Esophagus muscularis mucosa (tissue), 4 donors: ENCODE data around the gene NUP188. TPM values are rescaled to one million over a fixed set of nuclear protein-coding genes. Genes with fewer than 3 reads are reported as not detected.
"Not testable (repeated sequence)": the region's sequence is repeated elsewhere in the genome, so short reads cannot be mapped to it uniquely, and the experiment has no call there.

Experiments
- DNase-seq: peaks from one replicate; pipeline ENCODE4 v3.0.0-alpha.2; 2017; ENCODE audit errors: extremely low spot score
- H3K27ac ChIP-seq, 4 donors: fragments of 200-600 bp; sonication (generic); replicated peaks in 1 of 4; 1 replicate in 3 of 4; 2 replicates in 1 of 4; pipeline ENCODE4 v1.5.1; 2016 to 2019; ENCODE audit warnings: mild to moderate bottlenecking in 1 of 4
- H3K27me3 ChIP-seq, 4 donors: fragments of 200-600 bp; sonication (generic); one replicate each; pipeline versions ENCODE4 v1.5.1 to v1.6.0; 2016 to 2019
- H3K36me3 ChIP-seq, 4 donors: fragments of 200-600 bp; sonication (generic); one replicate each; pipeline ENCODE4 v1.5.1; 2016 to 2019
- H3K4me1 ChIP-seq, 4 donors: fragments of 200-600 bp; sonication (generic); one replicate each; pipeline ENCODE4 v1.5.1; 2016 to 2019
- H3K4me3 ChIP-seq, 4 donors: fragments of 200-600 bp; sonication (generic); 1 replicate in 2 of 4; 2 replicates in 2 of 4; pipeline ENCODE4 v1.5.1; 2016 to 2019; ENCODE audit warnings: mild to moderate bottlenecking in 4 of 4, moderate library complexity in 1 of 4
- H3K9me3 ChIP-seq, 4 donors: fragments of 200-600 bp; sonication (generic); 1 replicate in 3 of 4; 2 replicates in 1 of 4; pipeline ENCODE4 v1.5.1; 2016 to 2019
- EP300 ChIP-seq: sonication (generic); formaldehyde crosslinking; IDR thresholded peaks from one replicate; pipeline ENCODE4 v1.6.1; 2017; ENCODE audit warnings: antibody characterized with exemption
- POLR2A ChIP-seq: fragments of 450-650 bp; IDR thresholded peaks from one replicate; pipeline ENCODE4 v1.6.1; 2017; ENCODE audit warnings: antibody characterized with exemption, moderate library complexity, mild to moderate bottlenecking, low read depth
- POLR2AphosphoS5 ChIP-seq, 2 donors: sonication (generic); formaldehyde crosslinking; IDR thresholded peaks; one replicate each; pipeline ENCODE4 v1.6.1; 2017; ENCODE audit warnings: antibody characterized with exemption in 2 of 2
- WGBS: methylation state at CpG from one replicate; pipeline ENCODE4 v1.1.5; 2018; 5-methylcytosine and 5-hydroxymethylcytosine counted together
- intact Hi-C: fragments of 100-400 bp; cut with DNase I; formaldehyde crosslinking; loops from one replicate; pipeline ENCODE4 v1.15.1; 2023
- total RNA-seq, 4 donors: library from RNA; depleted of rRNA; stranded (reverse); fragments of >200 nt; gene quantifications; one replicate each; pipeline versions ENCODE4 v1.1.0 to v1.2.1, GENCODE V29; 2016
- TF ChIP-seq, protein P1 (sequence below), 3 experiments: fragments of 200-600 bp in 2 of 3; fragments of 450-650 bp in 1 of 3; sonication (generic) in 2 of 3; IDR thresholded peaks; one replicate each; pipeline ENCODE4 v1.5.1; 2017 to 2019; ENCODE audit warnings: antibody characterized with exemption in 3 of 3, mild to moderate bottlenecking in 2 of 3, moderate library complexity in 1 of 3

The NUP188 gene
- total RNA-seq, 4 donors from 2014 or later, result 22.9 to 34.0 (median 29.4) TPM

DNA sequence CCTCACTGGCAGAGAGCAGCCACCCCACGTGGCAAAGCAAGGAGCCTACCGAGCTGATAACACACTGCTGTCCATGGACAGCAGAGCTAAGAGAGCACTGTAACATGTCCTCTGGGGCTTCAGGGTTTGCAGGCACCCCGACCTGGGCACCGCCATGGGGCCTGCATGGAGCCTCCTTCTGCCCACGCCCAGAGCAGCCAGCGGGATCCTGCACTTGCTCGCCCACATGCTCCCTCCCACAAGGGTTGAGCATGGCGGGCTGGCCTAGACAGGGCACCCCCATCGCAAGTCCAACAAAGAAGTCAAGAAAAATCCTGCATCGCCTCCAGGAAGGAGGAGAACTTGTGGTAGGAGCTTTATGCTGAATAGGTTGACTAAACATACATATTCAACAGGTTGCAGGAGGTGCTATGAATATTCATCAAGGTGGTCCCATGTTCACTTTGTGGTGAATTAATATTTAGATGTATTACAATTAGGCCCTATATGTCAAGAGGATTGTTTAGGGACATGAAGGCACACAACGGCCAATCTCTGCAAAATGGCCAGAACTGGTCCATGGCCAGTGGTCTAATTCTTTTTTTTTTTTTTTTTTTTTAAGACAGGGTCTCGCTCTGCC lies 85.2 kb downstream of the NUP188 start:
- 87% methylated on average over 9 of the region's 12 CpGs for WGBS
- Histone ChIP-seq H3K4me1 (peaks cover 16 to 29% (median 20%) of the 10 kb centered on the region in 4 donors), H3K9me3 (no peaks in the 10 kb centered on the region), H3K27ac (no peak overlapping the region), H3K4me3 (no peak overlapping the region), H3K27me3 (no peaks in the 10 kb centered on the region), H3K36me3 (no peaks in the 10 kb centered on the region)
- TF ChIP-seq POLR2A (no peak), POLR2AphosphoS5 (IDR thresholded peaks at IDR 0.05) (no peak), EP300 (no peak)
- TF ChIP-seq, protein P1, sequence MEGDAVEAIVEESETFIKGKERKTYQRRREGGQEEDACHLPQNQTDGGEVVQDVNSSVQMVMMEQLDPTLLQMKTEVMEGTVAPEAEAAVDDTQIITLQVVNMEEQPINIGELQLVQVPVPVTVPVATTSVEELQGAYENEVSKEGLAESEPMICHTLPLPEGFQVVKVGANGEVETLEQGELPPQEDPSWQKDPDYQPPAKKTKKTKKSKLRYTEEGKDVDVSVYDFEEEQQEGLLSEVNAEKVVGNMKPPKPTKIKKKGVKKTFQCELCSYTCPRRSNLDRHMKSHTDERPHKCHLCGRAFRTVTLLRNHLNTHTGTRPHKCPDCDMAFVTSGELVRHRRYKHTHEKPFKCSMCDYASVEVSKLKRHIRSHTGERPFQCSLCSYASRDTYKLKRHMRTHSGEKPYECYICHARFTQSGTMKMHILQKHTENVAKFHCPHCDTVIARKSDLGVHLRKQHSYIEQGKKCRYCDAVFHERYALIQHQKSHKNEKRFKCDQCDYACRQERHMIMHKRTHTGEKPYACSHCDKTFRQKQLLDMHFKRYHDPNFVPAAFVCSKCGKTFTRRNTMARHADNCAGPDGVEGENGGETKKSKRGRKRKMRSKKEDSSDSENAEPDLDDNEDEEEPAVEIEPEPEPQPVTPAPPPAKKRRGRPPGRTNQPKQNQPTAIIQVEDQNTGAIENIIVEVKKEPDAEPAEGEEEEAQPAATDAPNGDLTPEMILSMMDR (IDR thresholded peaks at IDR 0.05), result no peak
- no peak for DNase-seq
- intact Hi-C loops, result no loop called here

GRCh38 chr9:129033216-129033615 lies 85.7 kb downstream of the NUP188 start:
- H3K4me1 ChIP-seq, result peaks cover 21 to 33% (median 24%) of the 10 kb centered on the region in 4 donors
- no peak for DNase-seq
- intact Hi-C loops, result no loop called here
- H3K27ac ChIP-seq, result no peak overlapping the region
- no peak overlapping the region for H3K4me3 ChIP-seq
- WGBS, result 94% methylated on average over 8 of the region's 8 CpGs
- no peak for TF ChIP-seq EP300
- TF ChIP-seq POLR2A, result no peak
- TF ChIP-seq POLR2AphosphoS5 (IDR thresholded peaks at IDR 0.05), result no peak
- TF ChIP-seq, protein P1 (IDR thresholded peaks at IDR 0.05), result no peak
- H3K27me3 ChIP-seq, result no peaks in the 10 kb centered on the region
- H3K36me3 ChIP-seq, result no peaks in the 10 kb centered on the region
- H3K9me3 ChIP-seq, result no peaks in the 10 kb centered on the region

- intact Hi-C loops, result loop anchor here (5.0 kb wide), 1 partner anchor 41 kb away; no protein-coding TSS in a partner anchor
- peak overlapping the region; percentile 82 to 91 (median 88) for H3K27ac ChIP-seq
- not testable (repeated sequence) for H3K27me3 ChIP-seq, DNase-seq, H3K36me3 ChIP-seq, H3K9me3 ChIP-seq
- H3K4me3 ChIP-seq, result peak overlapping the region; percentile 79 to 99 (median 88)
- peaks cover 22 to 48% (median 33%) of the 10 kb centered on the region in 4 donors for H3K4me1 ChIP-seq
- 45% methylated on average over 13 of the region's 13 CpGs for WGBS
These were observed 88.3 kb downstream of the NUP188 start for GRCh38 chr9:129035838-129036237.

DNA sequence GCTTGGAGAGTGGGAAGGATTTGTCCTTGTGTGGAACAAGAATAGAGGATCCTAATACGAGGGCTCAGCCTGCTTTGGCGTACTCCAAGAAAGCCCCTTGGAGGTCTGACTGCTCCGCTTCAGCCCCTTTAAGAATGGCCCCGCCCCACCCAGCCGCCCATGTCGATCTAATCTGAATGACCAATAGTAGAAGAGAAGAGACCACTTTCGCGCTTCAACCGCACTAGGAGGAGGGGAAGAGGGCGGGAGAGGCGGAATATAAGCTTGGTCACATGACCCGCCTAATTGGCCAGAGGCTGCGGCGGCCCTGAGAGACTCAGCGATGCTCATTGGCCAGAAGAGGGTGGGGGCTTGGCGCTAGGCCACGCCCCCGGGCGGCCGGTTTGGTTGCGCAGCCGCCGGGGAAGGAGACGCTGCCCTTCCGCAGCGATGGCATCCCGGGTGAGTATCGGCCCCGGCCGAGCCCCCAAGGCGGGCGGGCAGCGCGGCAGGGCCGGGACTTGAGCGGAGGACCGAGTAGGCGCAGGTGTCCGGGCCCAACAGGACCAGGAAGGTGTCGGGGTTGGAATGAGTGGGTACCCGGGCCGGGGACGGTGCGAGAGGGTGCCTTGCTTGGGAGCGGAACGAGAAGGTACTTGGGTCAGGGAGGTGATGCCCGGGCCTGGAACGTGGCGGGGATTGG lies 88.9 kb downstream of the NUP188 start, which contains the start of gene MIGA2:
Gene MIGA2, plus strand, starts transcription at position 386 of the 682 bp plus-strand sequence. CDS start 3,969 bp downstream, outside the sequence.
- Histone ChIP-seq H3K36me3 (peaks cover 0 to 11% (median 10%) of the 10 kb centered on the region in 4 donors), H3K27ac (peak within 1 kb of the TSS; percentile 82 to 91 (median 88)), H3K27me3 (no peaks in the 10 kb centered on the region), H3K4me3 (peak within 1 kb of the TSS; percentile 79 to 99 (median 88)), H3K4me1 (peaks cover 22 to 48% (median 33%) of the 10 kb centered on the region in 4 donors), H3K9me3 (no peaks in the 10 kb centered on the region)
- WGBS, result 0% methylated on average over 34 of the region's 49 CpGs
- DNase-seq, result peak; percentile 99
- intact Hi-C loops, result loop anchor here (5.0 kb wide), 1 partner anchor 41 kb away; no protein-coding TSS in a partner anchor
- peak; percentile 75 for TF ChIP-seq POLR2A
- peak; percentile 94 to 97 for TF ChIP-seq POLR2AphosphoS5 (IDR thresholded peaks at IDR 0.05)
- TF ChIP-seq, protein P1 (IDR thresholded peaks at IDR 0.05), result peak in 1 of 3 experiments; percentile 37
- no peak for TF ChIP-seq EP300
